Fibroblast of lung (primary cell): ENCODE measurements around the gene SCN3A. TPM values are rescaled to one million over a fixed set of nuclear protein-coding genes. Genes with fewer than 3 reads are reported as not detected.

ENCODE experiments used
- DNase-seq, 2 donors: peaks; one replicate each; pipeline versions ENCODE4 v3.0.0 to v3.0.0-alpha.2; 2010; ENCODE audit warnings: low read depth in 2 of 2
- H2AFZ ChIP-seq: 2 replicates; pipeline ENCODE4 v1.5.1; 2012; ENCODE audit warnings: low read length, control low read depth, inconsistent platforms
- H3K27ac ChIP-seq: 2 replicates; pipeline ENCODE4 v1.5.1; 2011; ENCODE audit warnings: low read length, control low read depth; ENCODE audit not compliant: insufficient read depth
- H3K27me3 ChIP-seq: 2 replicates; pipeline ENCODE4 v1.5.1; 2011; ENCODE audit warnings: mild to moderate bottlenecking, low read length; ENCODE audit not compliant: control insufficient read depth, insufficient read depth
- H3K36me3 ChIP-seq: 2 replicates; pipeline ENCODE4 v1.5.1; 2011; ENCODE audit warnings: low read length; ENCODE audit not compliant: control insufficient read depth, insufficient read depth
- H3K4me1 ChIP-seq: 2 replicates; pipeline ENCODE4 v1.5.1; 2011; ENCODE audit warnings: low read length; ENCODE audit not compliant: control insufficient read depth, insufficient read depth; ENCODE audit errors: extremely low read depth
- H3K4me2 ChIP-seq: 2 replicates; pipeline ENCODE4 v1.5.1; 2011; ENCODE audit warnings: low read length, control low read depth; ENCODE audit not compliant: insufficient read depth; ENCODE audit errors: extremely low read depth
- H3K4me3 ChIP-seq, 4 experiments: fragments of 200-600 bp in 1 of 4; sonication (generic) in 1 of 4; replicated peaks in 1 of 4; 2 replicates each; pipeline ENCODE4 v1.5.1; 2011 to 2016; ENCODE audit warnings: low read length in 4 of 4, low read depth in 3 of 4, mild to moderate bottlenecking in 3 of 4, control low read depth in 2 of 4, inconsistent platforms in 1 of 4, mixed read lengths in 1 of 4; ENCODE audit not compliant: insufficient read depth in 1 of 4; ENCODE audit errors: control extremely low read depth in 1 of 4
- H3K79me2 ChIP-seq: 2 replicates; pipeline ENCODE4 v1.5.1; 2012; ENCODE audit warnings: mild to moderate bottlenecking, low read length, inconsistent platforms; ENCODE audit not compliant: control insufficient read depth, insufficient read depth
- H3K9ac ChIP-seq: 2 replicates; pipeline ENCODE4 v1.5.1; 2011; ENCODE audit warnings: mild to moderate bottlenecking, low read length, control low read depth; ENCODE audit not compliant: insufficient read depth
- H3K9me3 ChIP-seq: 2 replicates; pipeline ENCODE4 v1.5.1; 2012; ENCODE audit warnings: low read depth, low read length; ENCODE audit not compliant: control insufficient read depth, insufficient read depth
- H4K20me1 ChIP-seq: 2 replicates; pipeline ENCODE4 v1.5.1; 2011; ENCODE audit warnings: low read length; ENCODE audit not compliant: control insufficient read depth, insufficient read depth; ENCODE audit errors: extremely low read depth
- CTCF ChIP-seq, 2 donors: IDR thresholded peaks in 1 of 2; conservative IDR thresholded peaks in 1 of 2; 1 replicate in 1 of 2; 2 replicates in 1 of 2; pipeline ENCODE4 v1.5.1; 2011 to 2012; ENCODE audit warnings: low read length in 2 of 2, control low read depth in 1 of 2, inconsistent platforms in 1 of 2, low read depth in 1 of 2, mild to moderate bottlenecking in 1 of 2
- EZH2 ChIP-seq: IDR thresholded peaks from 2 replicates; pipeline ENCODE4 v1.5.1; 2012; ENCODE audit warnings: low read length, control low read depth, mild to moderate bottlenecking; ENCODE audit errors: missing control alignments
- polyA plus RNA-seq, 2 donors: library from polyadenylated mRNA; depleted of rRNA in 1 of 2; stranded (reverse) in 1 of 2; unstranded in 1 of 2; fragments of >200 nt; gene quantifications; 2 replicates each; pipeline ENCODE4 v1.2.1, GENCODE V29; 2011 to 2012; ENCODE audit warnings: missing spikeins in 1 of 2
- total RNA-seq: library from RNA; depleted of rRNA; stranded (reverse); fragments of >200 nt; gene quantifications from 2 replicates; pipeline ENCODE4 v1.2.1, GENCODE V29; 2014

SCN3A gene
- total and polyA plus RNA-seq, 2 donors (not counting 1 experiment from before 2014, with no cell fraction given), result 0.14 to 0.33 TPM

- Histone ChIP-seq H4K20me1 (no peaks in the 10 kb centered on the region), H3K4me2 (no peak overlapping the region), H3K27me3 (no peaks in the 10 kb centered on the region), H3K4me1 (no peaks in the 10 kb centered on the region), H2AFZ (no peak overlapping the region), H3K9ac (no peak overlapping the region), H3K9me3 (no peaks in the 10 kb centered on the region), H3K4me3 (no peak overlapping the region), H3K27ac (no peak overlapping the region), H3K36me3 (no peaks in the 10 kb centered on the region), H3K79me2 (no peaks in the 10 kb centered on the region)
- DNase-seq, result no peak
- TF ChIP-seq CTCF (conservative IDR thresholded peaks at IDR 0.05 in 1 of 2, IDR thresholded peaks at IDR 0.05 in 1 of 2; ENCODE audit: low read depth in 1 of 2, low read length in 2 of 2) (no peak), EZH2 (no peak)
Observed at GRCh38 chr2:165205865-165206264, 2.0 kb upstream of the SCN3A start.

- Histone ChIP-seq H3K36me3 (no peaks in the 10 kb centered on the region), H3K27ac (no peak overlapping the region), H3K9ac (no peak overlapping the region), H3K9me3 (no peaks in the 10 kb centered on the region), H3K4me2 (no peak overlapping the region), H3K27me3 (no peaks in the 10 kb centered on the region), H4K20me1 (no peaks in the 10 kb centered on the region), H3K4me1 (no peaks in the 10 kb centered on the region), H2AFZ (no peak overlapping the region), H3K4me3 (no peak overlapping the region), H3K79me2 (no peaks in the 10 kb centered on the region)
- TF ChIP-seq CTCF (conservative IDR thresholded peaks at IDR 0.05 in 1 of 2, IDR thresholded peaks at IDR 0.05 in 1 of 2; ENCODE audit: low read depth in 1 of 2, low read length in 2 of 2), result no peak
- no peak for TF ChIP-seq EZH2
- DNase-seq, result no peak
Observed at GRCh38 chr2:165202239-165202638, 1.6 kb downstream of the SCN3A start.

GRCh38 chr2:165198181-165198580 is 5.7 kb downstream of the SCN3A start:
- H3K27me3 ChIP-seq, result no peaks in the 10 kb centered on the region
- TF ChIP-seq EZH2, result no peak
- no peak for TF ChIP-seq CTCF (conservative IDR thresholded peaks at IDR 0.05 in 1 of 2, IDR thresholded peaks at IDR 0.05 in 1 of 2; ENCODE audit: low read depth in 1 of 2, low read length in 2 of 2)
- DNase-seq, result no peak
- H4K20me1 ChIP-seq, result no peaks in the 10 kb centered on the region
- no peaks in the 10 kb centered on the region for H3K9me3 ChIP-seq
- H3K79me2 ChIP-seq, result no peaks in the 10 kb centered on the region
- H2AFZ ChIP-seq, result no peak overlapping the region
- H3K9ac ChIP-seq, result no peak overlapping the region
- no peak overlapping the region for H3K4me2 ChIP-seq
- H3K4me1 ChIP-seq, result no peaks in the 10 kb centered on the region
- no peaks in the 10 kb centered on the region for H3K36me3 ChIP-seq
- H3K27ac ChIP-seq, result no peak overlapping the region
- no peak overlapping the region for H3K4me3 ChIP-seq
